Measurements from ENCODE around the gene BMP2.

GRCh38 chr20:6819599-6819998, 52.1 kb downstream of the BMP2 start:
- TF ChIP-seq CTCF (IDR thresholded peaks at IDR 0.05; ENCODE audit: low read length): no peak
- TF ChIP-seq EZH2 (IDR thresholded peaks at IDR 0.05; ENCODE audit: borderline replicate concordance, low read length): no peak

Measured in OCI-LY1 (cell line).